Loucy (cell line): ENCODE results near the gene HRK.

Experiments used
- H2AFZ ChIP-seq: fragments of 200-600 bp; sonication (generic); 2 replicates; pipeline ENCODE4 v1.6.0; 2016; ENCODE audit warnings: antibody characterized with exemption, mild to moderate bottlenecking, low read length, moderate library complexity
- H3F3A ChIP-seq: fragments of 200-600 bp; 2 replicates; pipeline ENCODE4 v1.6.0; 2016; ENCODE audit warnings: antibody characterized with exemption, low read depth, mild to moderate bottlenecking
- H3K27me3 ChIP-seq: fragments of 200-600 bp; sonication (generic); 2 replicates; pipeline ENCODE4 v1.6.1; 2014; ENCODE audit warnings: low read length, mild to moderate bottlenecking; ENCODE audit not compliant: insufficient read depth, poor library complexity, severe bottlenecking
- H3K36me3 ChIP-seq: fragments of 200-600 bp; sonication (generic); 2 replicates; pipeline ENCODE4 v1.6.1; 2016; ENCODE audit warnings: low read length; ENCODE audit not compliant: insufficient read depth
- H3K4me1 ChIP-seq: fragments of 200-600 bp; sonication (generic); 2 replicates; pipeline ENCODE4 v1.5.1; 2014; ENCODE audit warnings: low read length, mild to moderate bottlenecking; ENCODE audit not compliant: insufficient read depth, poor library complexity, severe bottlenecking
- H3K4me2 ChIP-seq: fragments of 200-600 bp; sonication (generic); 2 replicates; pipeline ENCODE4 v1.6.0; 2014; ENCODE audit warnings: antibody characterized with exemption, low read length, low read depth, mild to moderate bottlenecking; ENCODE audit not compliant: poor library complexity, severe bottlenecking
- H3K4me3 ChIP-seq: fragments of 200-600 bp; sonication (generic); 2 replicates; pipeline ENCODE4 v1.5.1; 2014; ENCODE audit warnings: low read length, mild to moderate bottlenecking, mixed read lengths; ENCODE audit not compliant: poor library complexity, severe bottlenecking
- H3K79me2 ChIP-seq: fragments of 200-600 bp; sonication (generic); 2 replicates; pipeline ENCODE4 v1.6.1; 2014; ENCODE audit warnings: low read length; ENCODE audit not compliant: insufficient read depth
- H3K9ac ChIP-seq: fragments of 200-600 bp; sonication (generic); 2 replicates; pipeline ENCODE4 v1.6.0; 2014; ENCODE audit warnings: mild to moderate bottlenecking, low read depth, low read length, moderate library complexity; ENCODE audit not compliant: poor library complexity, severe bottlenecking
- H3K9me2 ChIP-seq: fragments of 200-600 bp; sonication (generic); replicated peaks from 2 replicates; pipeline ENCODE4 v1.6.1; 2016; ENCODE audit warnings: low read depth, low read length, mixed read lengths
- H3K9me3 ChIP-seq: fragments of 200-600 bp; sonication (generic); 2 replicates; pipeline ENCODE4 v1.6.1; 2014; ENCODE audit warnings: mild to moderate bottlenecking, antibody characterized with exemption, low read length, low read depth; ENCODE audit not compliant: insufficient read depth
- H4K20me1 ChIP-seq: fragments of 200-600 bp; sonication (generic); 2 replicates; pipeline ENCODE4 v1.6.0; 2014; ENCODE audit warnings: antibody characterized with exemption, low read length, mild to moderate bottlenecking; ENCODE audit not compliant: insufficient read depth, poor library complexity, severe bottlenecking
- EZH2phosphoT487 ChIP-seq: fragments of 200-600 bp; IDR thresholded peaks from 2 replicates; pipeline ENCODE4 v1.6.1; 2018; ENCODE audit warnings: antibody characterized with exemption, mild to moderate bottlenecking, moderate library complexity, borderline replicate concordance
- TF ChIP-seq, protein P1 (sequence below): fragments of 200-600 bp; sonication (generic); conservative IDR thresholded peaks from 2 replicates; pipeline ENCODE4 v1.5.1; 2014; ENCODE audit warnings: mild to moderate bottlenecking, antibody characterized with exemption, low read length

The HRK gene

DNA sequence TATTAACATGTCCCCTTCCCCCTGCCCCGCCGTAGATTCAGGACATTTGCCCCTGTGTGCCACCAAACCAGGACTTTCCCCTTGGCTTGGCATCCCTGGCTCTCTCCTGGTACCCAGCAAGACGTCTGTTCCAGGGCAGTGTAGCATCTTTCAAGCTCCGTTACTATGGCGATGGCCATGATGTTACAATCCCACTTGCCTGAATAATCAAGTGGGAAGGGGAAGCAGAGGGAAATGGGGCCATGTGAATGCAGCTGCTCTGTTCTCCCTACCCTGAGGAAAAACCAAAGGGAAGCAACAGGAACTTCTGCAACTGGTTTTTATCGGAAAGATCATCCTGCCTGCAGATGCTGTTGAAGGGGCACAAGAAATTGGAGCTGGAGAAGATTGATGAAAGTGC, 28.9 kb downstream of the HRK start:
- TF ChIP-seq EZH2phosphoT487, result no peak
- TF ChIP-seq, protein P1, sequence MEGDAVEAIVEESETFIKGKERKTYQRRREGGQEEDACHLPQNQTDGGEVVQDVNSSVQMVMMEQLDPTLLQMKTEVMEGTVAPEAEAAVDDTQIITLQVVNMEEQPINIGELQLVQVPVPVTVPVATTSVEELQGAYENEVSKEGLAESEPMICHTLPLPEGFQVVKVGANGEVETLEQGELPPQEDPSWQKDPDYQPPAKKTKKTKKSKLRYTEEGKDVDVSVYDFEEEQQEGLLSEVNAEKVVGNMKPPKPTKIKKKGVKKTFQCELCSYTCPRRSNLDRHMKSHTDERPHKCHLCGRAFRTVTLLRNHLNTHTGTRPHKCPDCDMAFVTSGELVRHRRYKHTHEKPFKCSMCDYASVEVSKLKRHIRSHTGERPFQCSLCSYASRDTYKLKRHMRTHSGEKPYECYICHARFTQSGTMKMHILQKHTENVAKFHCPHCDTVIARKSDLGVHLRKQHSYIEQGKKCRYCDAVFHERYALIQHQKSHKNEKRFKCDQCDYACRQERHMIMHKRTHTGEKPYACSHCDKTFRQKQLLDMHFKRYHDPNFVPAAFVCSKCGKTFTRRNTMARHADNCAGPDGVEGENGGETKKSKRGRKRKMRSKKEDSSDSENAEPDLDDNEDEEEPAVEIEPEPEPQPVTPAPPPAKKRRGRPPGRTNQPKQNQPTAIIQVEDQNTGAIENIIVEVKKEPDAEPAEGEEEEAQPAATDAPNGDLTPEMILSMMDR, result no peak
- no peaks in the 10 kb centered on the region for H3K79me2 ChIP-seq

DNA sequence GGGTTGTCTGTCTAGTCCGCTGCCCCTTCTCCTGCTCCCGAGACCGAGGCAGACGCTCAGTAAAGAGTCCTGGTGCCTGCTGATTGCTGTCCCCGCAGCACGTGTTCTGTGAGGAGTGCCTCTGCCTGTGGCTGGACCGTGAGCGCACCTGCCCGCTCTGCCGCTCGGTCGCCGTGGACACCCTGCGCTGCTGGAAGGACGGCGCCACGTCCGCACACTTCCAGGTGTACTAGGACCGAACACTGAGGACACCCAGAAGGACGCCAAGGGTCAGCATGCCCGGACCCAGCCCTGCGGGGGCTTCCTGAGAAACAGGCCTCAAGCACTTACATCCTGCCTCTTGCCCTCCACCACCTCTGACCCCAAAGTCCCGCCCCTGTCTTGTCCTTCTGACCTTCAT, 32.0 kb downstream of the HRK start:
- H3K36me3 ChIP-seq, result no peaks in the 10 kb centered on the region
- H3K9me2 ChIP-seq, result no peaks in the 10 kb centered on the region
- TF ChIP-seq EZH2phosphoT487, result no peak
- TF ChIP-seq, protein P1, result no peak
- H3K27me3 ChIP-seq, result no peaks in the 10 kb centered on the region
- no peaks in the 10 kb centered on the region for H3K4me1 ChIP-seq
- no peaks in the 10 kb centered on the region for H4K20me1 ChIP-seq
- H3K9me3 ChIP-seq, result no peaks in the 10 kb centered on the region
- no peak overlapping the region for H3K4me2 ChIP-seq
- H3K79me2 ChIP-seq, result no peaks in the 10 kb centered on the region
- H2AFZ ChIP-seq, result no peak overlapping the region
- no peak overlapping the region for H3K4me3 ChIP-seq
- H3F3A ChIP-seq, result no peaks in the 10 kb centered on the region
- no peak overlapping the region for H3K9ac ChIP-seq

More for the DNA sequence above, 28.9 kb downstream of the HRK start:
- H3K4me2 ChIP-seq, result no peak overlapping the region
- no peaks in the 10 kb centered on the region for H3K9me3 ChIP-seq
- H2AFZ ChIP-seq, result no peak overlapping the region
- H3K9me2 ChIP-seq, result no peaks in the 10 kb centered on the region
- H3K4me1 ChIP-seq, result no peaks in the 10 kb centered on the region
- H3K36me3 ChIP-seq, result no peaks in the 10 kb centered on the region
- H3K9ac ChIP-seq, result no peak overlapping the region
- no peaks in the 10 kb centered on the region for H3K27me3 ChIP-seq
- no peak overlapping the region for H3K4me3 ChIP-seq
- H3F3A ChIP-seq, result no peaks in the 10 kb centered on the region
- H4K20me1 ChIP-seq, result no peaks in the 10 kb centered on the region

DNA sequence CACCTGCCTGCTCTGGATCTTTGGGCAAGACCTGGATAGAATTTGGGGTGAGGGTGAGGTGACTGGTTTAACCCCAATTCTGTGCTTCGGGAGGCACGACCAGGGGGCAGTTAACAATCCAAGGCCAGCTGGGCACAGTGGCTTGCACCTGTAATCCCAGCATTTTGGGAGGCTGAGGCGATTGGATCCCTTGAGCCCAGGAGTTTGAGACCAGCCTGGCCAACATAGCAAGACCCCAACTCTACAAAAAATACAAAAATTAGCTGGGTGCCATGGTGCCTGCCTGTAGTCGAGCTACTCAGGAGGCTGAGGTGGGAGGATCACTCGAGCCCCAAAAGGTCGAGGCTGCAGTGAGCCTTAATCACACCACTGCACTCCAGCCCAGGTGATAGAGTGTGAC, 38.2 kb downstream of the HRK start:
- no peaks in the 10 kb centered on the region for H3K79me2 ChIP-seq
- no peak overlapping the region for H3K9ac ChIP-seq
- H2AFZ ChIP-seq, result no peak overlapping the region
- H3K4me1 ChIP-seq, result no peaks in the 10 kb centered on the region
- H4K20me1 ChIP-seq, result no peaks in the 10 kb centered on the region
- H3K9me2 ChIP-seq, result no peaks in the 10 kb centered on the region
- H3K4me2 ChIP-seq, result no peak overlapping the region
- no peaks in the 10 kb centered on the region for H3K27me3 ChIP-seq
- H3F3A ChIP-seq, result no peaks in the 10 kb centered on the region
- no peaks in the 10 kb centered on the region for H3K36me3 ChIP-seq
- H3K4me3 ChIP-seq, result no peak overlapping the region
- TF ChIP-seq, protein P1, result no peak
- TF ChIP-seq EZH2phosphoT487, result no peak
- no peaks in the 10 kb centered on the region for H3K9me3 ChIP-seq
